IPS DF 6.9 (cell line): ENCODE measurements around the gene CEP63.
"Not testable (repeated sequence)": the region's sequence is repeated elsewhere in the genome, so short reads cannot be mapped to it uniquely, and the experiment has no call there.

ENCODE experiments used
- DNase-seq: peaks from one replicate; pipeline ENCODE4 v3.0.0-alpha.2; 2013; ENCODE audit warnings: low read depth, low spot score
- H3K27ac ChIP-seq: one replicate; pipeline ENCODE4 v1.5.1; 2013; ENCODE audit warnings: low read length, control low read depth
- H3K27me3 ChIP-seq: 2 replicates; pipeline ENCODE4 v1.6.1; 2013; ENCODE audit warnings: mild to moderate bottlenecking, low read length; ENCODE audit not compliant: control insufficient read depth, insufficient read depth
- H3K36me3 ChIP-seq: 2 replicates; pipeline ENCODE4 v1.6.1; 2013; ENCODE audit warnings: low read length; ENCODE audit not compliant: control insufficient read depth, insufficient read depth
- H3K4me1 ChIP-seq: 2 replicates; pipeline ENCODE4 v1.6.1; 2013; ENCODE audit warnings: low read length; ENCODE audit not compliant: control insufficient read depth, insufficient read depth
- H3K4me3 ChIP-seq: 2 replicates; pipeline ENCODE4 v1.5.1; 2013; ENCODE audit warnings: mild to moderate bottlenecking, low read length
- H3K9me3 ChIP-seq: 2 replicates; pipeline ENCODE4 v1.6.1; 2013; ENCODE audit warnings: low read length, inconsistent platforms; ENCODE audit not compliant: control insufficient read depth, insufficient read depth
- WGBS: extraction: QIAGEN DNeasy Blood & Tissue Kit; methylation state at CpG from one replicate; pipeline ENCODE4 v1.1.7; 2013; ENCODE audit warnings: mixed read lengths, missing lambda C conversion rate; ENCODE audit not compliant: insufficient read length, insufficient coverage; 5-methylcytosine and 5-hydroxymethylcytosine counted together

CEP63 gene

GRCh38 chr3:134535186-134535970, 49.5 kb downstream of the CEP63 start:
- Histone ChIP-seq H3K4me1 (no peaks in the 10 kb centered on the region), H3K27ac (no peak overlapping the region), H3K9me3 (no peaks in the 10 kb centered on the region), H3K4me3 (no peak overlapping the region), H3K36me3 (0 out of 2 replicates have a peak, but pooled peaks cover 2% of the 10 kb centered on the region), H3K27me3 (no peaks in the 10 kb centered on the region)
- no CpG with 5 or more reads among the region's 4 CpGs for WGBS
- DNase-seq, result no peak

- WGBS, result no CpG with 5 or more reads among the region's 5 CpGs
- Histone ChIP-seq H3K4me1 (no peaks in the 10 kb centered on the region), H3K36me3 (0 out of 2 replicates have a peak, but pooled peaks cover 2% of the 10 kb centered on the region), H3K9me3 (no peaks in the 10 kb centered on the region), H3K4me3 (no peak overlapping the region), H3K27ac (no peak overlapping the region), H3K27me3 (no peaks in the 10 kb centered on the region)
- no peak for DNase-seq
These were observed 50.9 kb downstream of the CEP63 start for GRCh38 chr3:134536781-134537180.

- Histone ChIP-seq H3K36me3 (peaks cover under 1% of the 10 kb centered on the region; the same call in 1 of the 2 replicates), H3K4me3 (no peak overlapping the region), H3K27ac (no peak overlapping the region), H3K9me3 (no peaks in the 10 kb centered on the region), H3K27me3 (no peaks in the 10 kb centered on the region), H3K4me1 (no peaks in the 10 kb centered on the region)
- DNase-seq, result no peak
- WGBS, result no CpG with 5 or more reads among the region's 3 CpGs
These were observed 56.6 kb downstream of the CEP63 start for GRCh38 chr3:134542287-134542958.

- H3K27me3 ChIP-seq, result no peaks in the 10 kb centered on the region
- no peaks in the 10 kb centered on the region for H3K4me1 ChIP-seq
- no peak overlapping the region for H3K27ac ChIP-seq
- no peaks in the 10 kb centered on the region; the same call in 1 of the 2 replicates for H3K36me3 ChIP-seq
- H3K9me3 ChIP-seq, result no peaks in the 10 kb centered on the region
- no peak for DNase-seq
- no peak overlapping the region for H3K4me3 ChIP-seq
- no CpG with 5 or more reads among the region's 3 CpGs for WGBS
These were observed 57.3 kb downstream of the CEP63 start for GRCh38 chr3:134543113-134543512.

GRCh38 chr3:134544316-134544715, 58.5 kb downstream of the CEP63 start:
- H3K4me3 ChIP-seq, result no peak overlapping the region
- no peak for DNase-seq
- no CpG with 5 or more reads among the region's 2 CpGs for WGBS
- no peaks in the 10 kb centered on the region for H3K27me3 ChIP-seq
- no peak overlapping the region for H3K27ac ChIP-seq
- no peaks in the 10 kb centered on the region; the same call in 1 of the 2 replicates for H3K36me3 ChIP-seq
- no peaks in the 10 kb centered on the region for H3K9me3 ChIP-seq
- H3K4me1 ChIP-seq, result no peaks in the 10 kb centered on the region

- not testable (repeated sequence) for DNase-seq, H3K4me1 ChIP-seq, H3K4me3 ChIP-seq, H3K36me3 ChIP-seq, H3K9me3 ChIP-seq, H3K27ac ChIP-seq, H3K27me3 ChIP-seq
- WGBS, result no CpG with 5 or more reads among the region's 12 CpGs
These were observed 58.9 kb downstream of the CEP63 start for GRCh38 chr3:134544783-134545182.

GRCh38 chr3:134545818-134546217, 60.0 kb downstream of the CEP63 start:
- Histone ChIP-seq H3K4me1 (no peaks in the 10 kb centered on the region), H3K27ac (no peak overlapping the region), H3K27me3 (no peaks in the 10 kb centered on the region), H3K4me3 (no peak overlapping the region), H3K36me3 (no peaks in the 10 kb centered on the region; the same call in 1 of the 2 replicates), H3K9me3 (no peaks in the 10 kb centered on the region)
- no peak for DNase-seq
- WGBS, result no CpG with 5 or more reads among the region's 2 CpGs

GRCh38 chr3:134552784-134553183, 66.9 kb downstream of the CEP63 start:
- Histone ChIP-seq H3K27me3 (no peaks in the 10 kb centered on the region), H3K4me3 (no peak overlapping the region), H3K27ac (no peak overlapping the region), H3K4me1 (no peaks in the 10 kb centered on the region), H3K9me3 (no peaks in the 10 kb centered on the region), H3K36me3 (no peaks in the 10 kb centered on the region)
- no peak for DNase-seq

- no peaks in the 10 kb centered on the region for H3K36me3 ChIP-seq
- no peak overlapping the region for H3K27ac ChIP-seq
- H3K4me1 ChIP-seq, result no peaks in the 10 kb centered on the region
- H3K27me3 ChIP-seq, result no peaks in the 10 kb centered on the region
- H3K4me3 ChIP-seq, result no peak overlapping the region
- H3K9me3 ChIP-seq, result no peaks in the 10 kb centered on the region
- DNase-seq, result no peak
- no CpG with 5 or more reads among the region's 3 CpGs for WGBS
These were observed 73.7 kb downstream of the CEP63 start for GRCh38 chr3:134559591-134559990.

GRCh38 chr3:134562055-134562454, 76.2 kb downstream of the CEP63 start:
- Histone ChIP-seq H3K36me3 (no peaks in the 10 kb centered on the region), H3K9me3 (no peaks in the 10 kb centered on the region), H3K27ac (no peak overlapping the region), H3K4me3 (no peak overlapping the region), H3K4me1 (no peaks in the 10 kb centered on the region), H3K27me3 (no peaks in the 10 kb centered on the region)
- no CpG with 5 or more reads among the region's 4 CpGs for WGBS
- DNase-seq, result no peak
